Activated B cell treated with CpG ODN at 0.5 μM for 24 hours (primary cell): ENCODE data around the gene RUFY3. TPM values are rescaled to one million over a fixed set of nuclear protein-coding genes. Genes with fewer than 3 reads are reported as not detected.
"Not testable (repeated sequence)": the region's sequence is repeated elsewhere in the genome, so short reads cannot be mapped to it uniquely, and the experiment has no call there.

Experiments
- ATAC-seq: fragments of 200-7000 bp; cut with Tn5 transposase; one replicate; pipeline ENCODE4 v1.10.0; 2021; ENCODE audit warnings: low read depth, mild to moderate bottlenecking, moderate library complexity
- CTCF ChIA-PET: fragments of 350-600 bp; sonication (Branson Sonifier 250); formaldehyde crosslinking; loops from one replicate; lab custom pipeline; 2021; ENCODE audit warnings: antibody characterized with exemption; lab: Charles Lee
- POLR2A ChIA-PET: fragments of 350-600 bp; sonication (Branson Sonifier 250); formaldehyde crosslinking; loops from one replicate; lab custom pipeline; 2021; ENCODE audit warnings: antibody characterized with exemption; lab: Charles Lee
- DNase-seq: peaks from one replicate; pipeline ENCODE4 v3.0.0; 2022
- H3K27ac Mint-ChIP-seq: one replicate; pipeline ENCODE4 v1.8.0; 2020; ENCODE audit warnings: mixed read lengths
- H3K27me3 Mint-ChIP-seq: one replicate; pipeline ENCODE4 v1.8.0; 2021; ENCODE audit warnings: mixed read lengths
- H3K36me3 Mint-ChIP-seq: one replicate; pipeline ENCODE4 v1.8.0; 2021; ENCODE audit warnings: low read depth, mixed read lengths
- H3K4me1 Mint-ChIP-seq: one replicate; pipeline ENCODE4 v1.8.0; 2021; ENCODE audit warnings: mixed read lengths
- H3K4me3 Mint-ChIP-seq: one replicate; pipeline ENCODE4 v1.8.0; 2020; ENCODE audit warnings: mild to moderate bottlenecking, mixed read lengths
- H3K9me3 Mint-ChIP-seq: one replicate; pipeline ENCODE4 v1.8.0; 2020; ENCODE audit warnings: mixed read lengths
- intact Hi-C: fragments of 100-400 bp; cut with micrococcal nuclease; formaldehyde crosslinking; loops from one replicate; pipeline ENCODE4 v1.15.1; 2024
- total RNA-seq: library from RNA; stranded (reverse); gene quantifications from 2 replicates; pipeline ENCODE4 v1.2.3, GENCODE V29; 2022
- TF ChIP-seq, protein P1 (sequence below): fragments of 200-600 bp; IDR thresholded peaks from one replicate; pipeline ENCODE4 v1.8.0; 2022; ENCODE audit warnings: antibody characterized with exemption, mild to moderate bottlenecking

Gene RUFY3
- total RNA-seq, 1 donor from 2014 or later, result 69.4 TPM

DNA sequence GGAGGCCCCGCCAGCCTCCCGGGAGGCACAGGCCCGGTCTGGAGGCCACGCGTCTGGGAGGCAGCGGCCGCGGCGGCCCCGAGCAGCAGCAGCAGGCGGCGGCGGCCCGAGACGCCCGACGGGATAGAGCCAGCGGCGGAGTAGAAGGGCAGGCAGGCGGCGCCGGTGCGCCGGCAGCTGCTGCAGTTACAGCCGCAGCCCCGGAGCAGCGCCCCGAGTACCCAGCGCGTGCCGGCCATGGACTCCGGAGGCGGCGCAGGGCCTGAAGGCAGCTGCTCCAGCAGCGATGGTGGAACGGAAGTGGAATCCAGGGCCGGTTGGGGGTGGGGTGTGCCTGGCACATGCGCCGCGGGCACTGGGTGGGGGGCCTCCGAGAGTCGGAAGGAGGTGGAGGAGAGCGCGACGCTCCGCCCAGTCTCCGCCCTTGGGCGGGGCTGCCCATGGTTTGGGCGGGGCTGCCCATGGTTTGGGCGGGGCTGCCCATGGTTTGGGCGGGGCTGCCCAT, 117.9 kb downstream of the RUFY3 start, which contains the start of gene GRSF1:
TSS of gene GRSF1 (minus strand) at position 302 of the 505 bp plus-strand sequence. CDS start at position 239, 63 bp downstream.
- POLR2A ChIA-PET, result interaction anchor here (0.7 to 7.3 kb wide), 18 partner anchors 9 to 171 kb away, joined by 3 to 80 read pairs (median 8); partner anchors contain the start of genes DCK and MOB1B
- Mint-ChIP-seq H3K27ac (peak within 1 kb of the TSS; percentile 93), H3K4me3 (peak within 1 kb of the TSS; percentile 93), H3K27me3 (no peaks in the 10 kb centered on the region), H3K9me3 (no peaks in the 10 kb centered on the region), H3K4me1 (peaks cover 63% of the 10 kb centered on the region), H3K36me3 (peaks cover 14% of the 10 kb centered on the region)
- peak; percentile 84 for ATAC-seq
- peak; percentile 88 for DNase-seq
- intact Hi-C loops, result loop anchor here (1.0 to 10.0 kb wide), 7 partner anchors 63 to 345 kb away; partner anchors contain the start of genes DCK, MOB1B and UTP3
- CTCF ChIA-PET, result interaction anchor here (0.8 to 2.2 kb wide), 5 partner anchors 62 to 170 kb away, joined by 3 to 11 read pairs (median 6); partner anchors contain the start of gene MOB1B
- TF ChIP-seq, protein P1, sequence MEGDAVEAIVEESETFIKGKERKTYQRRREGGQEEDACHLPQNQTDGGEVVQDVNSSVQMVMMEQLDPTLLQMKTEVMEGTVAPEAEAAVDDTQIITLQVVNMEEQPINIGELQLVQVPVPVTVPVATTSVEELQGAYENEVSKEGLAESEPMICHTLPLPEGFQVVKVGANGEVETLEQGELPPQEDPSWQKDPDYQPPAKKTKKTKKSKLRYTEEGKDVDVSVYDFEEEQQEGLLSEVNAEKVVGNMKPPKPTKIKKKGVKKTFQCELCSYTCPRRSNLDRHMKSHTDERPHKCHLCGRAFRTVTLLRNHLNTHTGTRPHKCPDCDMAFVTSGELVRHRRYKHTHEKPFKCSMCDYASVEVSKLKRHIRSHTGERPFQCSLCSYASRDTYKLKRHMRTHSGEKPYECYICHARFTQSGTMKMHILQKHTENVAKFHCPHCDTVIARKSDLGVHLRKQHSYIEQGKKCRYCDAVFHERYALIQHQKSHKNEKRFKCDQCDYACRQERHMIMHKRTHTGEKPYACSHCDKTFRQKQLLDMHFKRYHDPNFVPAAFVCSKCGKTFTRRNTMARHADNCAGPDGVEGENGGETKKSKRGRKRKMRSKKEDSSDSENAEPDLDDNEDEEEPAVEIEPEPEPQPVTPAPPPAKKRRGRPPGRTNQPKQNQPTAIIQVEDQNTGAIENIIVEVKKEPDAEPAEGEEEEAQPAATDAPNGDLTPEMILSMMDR, result no peak

DNA sequence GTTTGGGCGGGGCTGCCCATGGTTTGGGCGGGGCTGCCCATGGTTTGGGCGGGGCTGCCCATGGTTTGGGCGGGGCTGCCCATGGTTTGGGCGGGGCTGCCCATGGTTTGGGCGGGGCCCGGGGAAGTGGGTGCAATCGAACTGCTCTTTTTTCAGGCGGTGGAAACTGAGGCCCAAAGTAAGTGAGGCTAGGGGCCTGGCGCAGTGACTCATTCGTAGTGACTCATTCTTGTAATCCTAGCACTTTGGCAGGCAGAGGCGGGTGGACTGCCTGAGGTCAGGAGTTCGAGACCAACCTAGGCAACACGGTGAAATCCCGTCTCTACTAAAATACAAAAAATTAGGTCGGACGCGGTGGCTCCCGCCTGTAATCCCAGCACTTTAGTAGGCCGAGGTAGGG, 118.4 kb downstream of the RUFY3 start:
- Mint-ChIP-seq H3K4me3 (peak overlapping the region; percentile 58), H3K4me1 (peaks cover 68% of the 10 kb centered on the region), H3K27ac (peak overlapping the region; percentile 77)
- ATAC-seq, H3K9me3 Mint-ChIP-seq, H3K27me3 Mint-ChIP-seq, DNase-seq, intact Hi-C loops, H3K36me3 Mint-ChIP-seq: not testable (repeated sequence)
- CTCF ChIA-PET, result interaction anchor here (1.4 to 2.2 kb wide), 3 partner anchors 62 to 164 kb away, joined by 4 to 11 read pairs (median 11); partner anchors contain the start of gene MOB1B
- POLR2A ChIA-PET, result interaction anchor here (0.7 to 7.3 kb wide), 15 partner anchors 9 to 169 kb away, joined by 3 to 80 read pairs (median 9); partner anchors contain the start of genes DCK and MOB1B

DNA sequence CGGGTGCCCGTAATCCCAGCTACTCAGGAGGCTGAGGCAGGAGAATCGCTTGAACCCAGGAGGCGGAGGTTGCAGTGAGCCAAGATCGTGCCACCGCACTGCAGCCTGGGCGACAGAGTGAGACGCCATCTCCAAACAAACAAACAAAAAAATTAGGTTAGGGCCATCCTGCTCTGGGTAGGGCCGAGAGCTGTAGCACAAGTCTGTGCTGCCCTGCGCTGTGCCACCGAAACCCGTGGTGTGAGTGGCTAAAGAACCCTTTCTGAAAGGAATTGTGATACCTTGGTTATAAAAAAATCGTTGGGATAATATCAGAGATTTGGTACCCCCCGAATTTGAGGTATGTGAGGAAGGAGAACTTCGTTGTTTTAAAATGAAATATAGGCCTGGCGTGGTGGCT, 118.9 kb downstream of the RUFY3 start:
- H3K36me3 Mint-ChIP-seq, H3K9me3 Mint-ChIP-seq, intact Hi-C loops, CTCF ChIA-PET, H3K27me3 Mint-ChIP-seq, H3K4me3 Mint-ChIP-seq, DNase-seq, ATAC-seq: not testable (repeated sequence)
- H3K4me1 Mint-ChIP-seq, result peaks cover 69% of the 10 kb centered on the region
- peak overlapping the region; percentile 77 for H3K27ac Mint-ChIP-seq
- POLR2A ChIA-PET, result interaction anchor here (0.6 to 7.3 kb wide), 3 partner anchors 29 to 154 kb away, joined by 8 to 80 read pairs (median 45); partner anchors contain the start of genes DCK and MOB1B

DNA sequence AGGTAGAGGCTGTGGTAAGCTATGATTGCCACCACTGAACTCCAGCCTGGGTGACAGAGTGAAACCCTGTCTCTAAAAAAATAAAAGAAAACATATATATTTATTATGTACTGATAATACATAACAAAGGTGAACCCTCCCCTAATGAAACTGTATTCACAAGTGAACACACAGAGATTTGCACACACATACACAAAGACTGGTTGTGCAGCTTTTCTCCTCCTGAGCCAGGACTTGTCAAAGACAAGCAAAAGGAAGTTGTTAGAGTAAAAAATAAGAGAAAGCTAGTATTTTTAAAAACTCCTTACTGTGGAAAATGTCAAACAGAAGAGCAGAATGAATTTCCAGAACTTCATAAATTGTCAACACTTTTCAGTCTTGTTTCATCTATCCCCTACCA, 119.4 kb downstream of the RUFY3 start:
- CTCF ChIA-PET, result no interaction called here
- DNase-seq (no peak), ATAC-seq (no peak)
- Mint-ChIP-seq H3K27me3 (no peaks in the 10 kb centered on the region), H3K9me3 (no peaks in the 10 kb centered on the region), H3K27ac (peak overlapping the region; percentile 82), H3K36me3 (peaks cover 5% of the 10 kb centered on the region), H3K4me1 (peaks cover 65% of the 10 kb centered on the region), H3K4me3 (no peak overlapping the region)
- POLR2A ChIA-PET, result interaction anchor here (0.6 to 7.3 kb wide), 4 partner anchors 29 to 154 kb away, joined by 3 to 80 read pairs (median 6); partner anchors contain the start of gene MOB1B
- intact Hi-C loops, result no loop called here
- TF ChIP-seq, protein P1, result no peak

DNA sequence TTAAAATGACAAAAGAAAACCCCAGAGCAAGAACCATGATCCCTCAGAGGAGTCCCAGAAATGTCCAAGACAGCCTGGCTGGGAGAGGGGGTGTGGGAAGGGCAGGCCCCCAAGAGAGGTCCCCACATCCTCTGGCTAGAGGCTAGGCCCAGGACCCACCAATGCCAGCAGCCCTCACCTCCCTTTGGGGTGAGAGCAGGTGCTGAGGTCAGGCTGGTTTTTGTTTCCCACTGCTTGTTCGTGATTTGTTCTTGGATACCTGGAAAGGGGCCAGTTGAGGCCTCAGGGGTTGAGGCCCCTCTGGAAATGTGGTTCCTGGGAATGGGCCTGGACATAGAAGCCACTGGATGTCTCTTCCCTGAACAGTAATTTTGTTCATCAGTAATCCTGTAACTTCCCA, 120.2 kb downstream of the RUFY3 start:
- DNase-seq, result no peak
- intact Hi-C loops, result no loop called here

More for the DNA sequence above, 120.2 kb downstream of the RUFY3 start:
- peak overlapping the region; percentile 82 for H3K27ac Mint-ChIP-seq
- no peaks in the 10 kb centered on the region for H3K27me3 Mint-ChIP-seq
- peaks cover 59% of the 10 kb centered on the region for H3K4me1 Mint-ChIP-seq
- H3K9me3 Mint-ChIP-seq, result no peaks in the 10 kb centered on the region
- ATAC-seq, result no peak
- TF ChIP-seq, protein P1, result no peak
- no peak overlapping the region for H3K4me3 Mint-ChIP-seq
- peaks cover under 1% of the 10 kb centered on the region for H3K36me3 Mint-ChIP-seq
- ChIA-PET POLR2A (interaction anchor here (0.6 to 7.3 kb wide), 5 partner anchors 59 to 167 kb away, joined by 3 to 80 read pairs (median 3); partner anchors contain the start of genes DCK and MOB1B), CTCF (no interaction called here)
